OCI-LY3 (cell line): ENCODE data around the gene SCIN.
A peak's percentile ranks its signal among the peaks of the same experiment; 100 is the strongest.

Source experiments
- H2AFZ ChIP-seq: fragments of 200-600, 300-600 bp; shearing (Covaris generic); 2 replicates; pipeline ENCODE4 v1.6.0; 2014; ENCODE audit warnings: antibody characterized with exemption, low read depth, low read length
- H3K27ac ChIP-seq: fragments of 200-600, 300-600 bp; sonication (generic); 2 replicates; pipeline ENCODE4 v1.5.1; 2014; ENCODE audit warnings: mild to moderate bottlenecking, low read length, moderate library complexity, mixed read lengths
- H3K27me3 ChIP-seq: fragments of 200-600, 300-600 bp; sonication (generic); 2 replicates; pipeline ENCODE4 v1.6.1; 2014; ENCODE audit warnings: low read depth, low read length, mixed read lengths
- H3K36me3 ChIP-seq: fragments of 200-600, 300-600 bp; sonication (generic); replicated peaks from 2 replicates; pipeline ENCODE3; 2014; ENCODE audit warnings: low read depth, low read length, mixed read lengths
- H3K4me1 ChIP-seq: fragments of 300-600, 200-600 bp; sonication (generic); 2 replicates; pipeline ENCODE4 v1.6.1; 2014; ENCODE audit warnings: low read length, mixed read lengths
- H3K4me2 ChIP-seq: fragments of 200-600, 300-600 bp; sonication (generic); 2 replicates; pipeline ENCODE4 v1.6.1; 2014; ENCODE audit warnings: low read length, mixed read lengths
- H3K4me3 ChIP-seq: fragments of 300-600, 200-600 bp; sonication (generic); 2 replicates; pipeline ENCODE4 v1.5.1; 2014; ENCODE audit warnings: antibody characterized with exemption, mild to moderate bottlenecking, low read length, moderate library complexity
- H3K79me2 ChIP-seq: fragments of 300-600, 200-600 bp; shearing (Covaris generic); 2 replicates; pipeline ENCODE4 v1.6.1; 2014; ENCODE audit warnings: mild to moderate bottlenecking, low read length, mixed read lengths
- H3K9ac ChIP-seq: fragments of 300-600, 200-600 bp; shearing (Covaris generic); 2 replicates; pipeline ENCODE4 v1.6.0; 2014; ENCODE audit warnings: mild to moderate bottlenecking, low read length, moderate library complexity
- H3K9me3 ChIP-seq: fragments of 200-600, 300-600 bp; shearing (Covaris generic); 2 replicates; pipeline ENCODE4 v1.6.1; 2014; ENCODE audit warnings: low read length, mixed read lengths; ENCODE audit not compliant: insufficient read depth
- H4K20me1 ChIP-seq: fragments of 200-600, 300-600 bp; sonication (generic); 2 replicates; pipeline ENCODE4 v1.6.1; 2016; ENCODE audit warnings: low read length, mixed read lengths; ENCODE audit not compliant: insufficient read depth
- EZH2phosphoT487 ChIP-seq: fragments of 200-600 bp; shearing (Covaris generic); IDR thresholded peaks from 2 replicates; pipeline ENCODE4 v1.6.1; 2018; ENCODE audit warnings: antibody characterized with exemption, mixed run types, low read depth
- TF ChIP-seq, protein P1 (sequence below): fragments of 200-600, 300-600 bp; sonication (generic); IDR thresholded peaks from 2 replicates; pipeline ENCODE4 v1.5.1; 2014; ENCODE audit warnings: antibody characterized with exemption, low read length, low read depth

The SCIN gene

GRCh38 chr7:12633582-12633981 is 63.1 kb downstream of the SCIN start:
- Histone ChIP-seq H3K4me1 (peaks cover 9% of the 10 kb centered on the region; the same call in 1 of the 2 replicates), H3K9me3 (no peaks in the 10 kb centered on the region), H3K27me3 (no peaks in the 10 kb centered on the region), H3K79me2 (no peaks in the 10 kb centered on the region), H4K20me1 (no peaks in the 10 kb centered on the region), H2AFZ (no peak overlapping the region), H3K4me2 (no peak overlapping the region), H3K27ac (no peak overlapping the region), H3K4me3 (no peak overlapping the region), H3K36me3 (no peaks in the 10 kb centered on the region), H3K9ac (no peak overlapping the region)
- TF ChIP-seq, protein P1, sequence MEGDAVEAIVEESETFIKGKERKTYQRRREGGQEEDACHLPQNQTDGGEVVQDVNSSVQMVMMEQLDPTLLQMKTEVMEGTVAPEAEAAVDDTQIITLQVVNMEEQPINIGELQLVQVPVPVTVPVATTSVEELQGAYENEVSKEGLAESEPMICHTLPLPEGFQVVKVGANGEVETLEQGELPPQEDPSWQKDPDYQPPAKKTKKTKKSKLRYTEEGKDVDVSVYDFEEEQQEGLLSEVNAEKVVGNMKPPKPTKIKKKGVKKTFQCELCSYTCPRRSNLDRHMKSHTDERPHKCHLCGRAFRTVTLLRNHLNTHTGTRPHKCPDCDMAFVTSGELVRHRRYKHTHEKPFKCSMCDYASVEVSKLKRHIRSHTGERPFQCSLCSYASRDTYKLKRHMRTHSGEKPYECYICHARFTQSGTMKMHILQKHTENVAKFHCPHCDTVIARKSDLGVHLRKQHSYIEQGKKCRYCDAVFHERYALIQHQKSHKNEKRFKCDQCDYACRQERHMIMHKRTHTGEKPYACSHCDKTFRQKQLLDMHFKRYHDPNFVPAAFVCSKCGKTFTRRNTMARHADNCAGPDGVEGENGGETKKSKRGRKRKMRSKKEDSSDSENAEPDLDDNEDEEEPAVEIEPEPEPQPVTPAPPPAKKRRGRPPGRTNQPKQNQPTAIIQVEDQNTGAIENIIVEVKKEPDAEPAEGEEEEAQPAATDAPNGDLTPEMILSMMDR, result no peak
- TF ChIP-seq EZH2phosphoT487, result no peak

GRCh38 chr7:12635830-12636229 is 65.3 kb downstream of the SCIN start:
- Histone ChIP-seq H3K27ac (no peak overlapping the region), H3K9me3 (no peaks in the 10 kb centered on the region), H2AFZ (peak overlapping the region; percentile 99), H3K27me3 (no peaks in the 10 kb centered on the region), H3K4me1 (peaks cover 16% of the 10 kb centered on the region; the same call in 1 of the 2 replicates), H3K9ac (peak overlapping the region; percentile 47), H3K4me3 (peak overlapping the region; percentile 74), H3K79me2 (no peaks in the 10 kb centered on the region), H3K4me2 (peak overlapping the region; percentile 95), H4K20me1 (no peaks in the 10 kb centered on the region), H3K36me3 (no peaks in the 10 kb centered on the region)
- TF ChIP-seq, protein P1, result no peak
- TF ChIP-seq EZH2phosphoT487, result no peak

DNA sequence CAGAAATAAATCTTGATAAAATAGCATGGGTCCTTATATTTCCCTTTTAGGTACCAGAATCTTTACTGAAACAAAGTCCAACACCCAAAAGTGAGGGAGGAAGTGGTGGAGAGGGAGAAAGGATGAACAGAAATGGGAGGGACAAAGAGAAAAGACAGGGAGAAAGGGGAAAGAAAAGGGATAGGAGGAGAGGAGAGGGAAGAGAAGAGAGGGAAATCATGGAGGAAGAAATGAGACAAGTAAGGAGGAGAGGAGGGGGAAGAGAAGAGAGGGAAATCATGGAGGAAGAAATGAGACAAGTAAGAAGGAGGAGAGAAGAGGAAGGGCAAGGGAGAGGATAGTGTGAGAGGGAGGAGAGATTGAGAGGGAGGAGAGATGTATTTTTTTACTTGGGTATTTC is 66.8 kb downstream of the SCIN start:
- peaks cover 16% of the 10 kb centered on the region; the same call in 1 of the 2 replicates for H3K4me1 ChIP-seq
- H4K20me1 ChIP-seq, result no peaks in the 10 kb centered on the region
- H3K27me3 ChIP-seq, result no peaks in the 10 kb centered on the region
- H3K4me2 ChIP-seq, result no peak overlapping the region
- no peak overlapping the region for H3K4me3 ChIP-seq
- TF ChIP-seq, protein P1, result no peak
- TF ChIP-seq EZH2phosphoT487, result no peak
- no peak overlapping the region for H3K9ac ChIP-seq
- no peaks in the 10 kb centered on the region for H3K79me2 ChIP-seq
- H3K27ac ChIP-seq, result no peak overlapping the region
- no peaks in the 10 kb centered on the region for H3K9me3 ChIP-seq
- no peaks in the 10 kb centered on the region for H3K36me3 ChIP-seq
- no peak overlapping the region for H2AFZ ChIP-seq

DNA sequence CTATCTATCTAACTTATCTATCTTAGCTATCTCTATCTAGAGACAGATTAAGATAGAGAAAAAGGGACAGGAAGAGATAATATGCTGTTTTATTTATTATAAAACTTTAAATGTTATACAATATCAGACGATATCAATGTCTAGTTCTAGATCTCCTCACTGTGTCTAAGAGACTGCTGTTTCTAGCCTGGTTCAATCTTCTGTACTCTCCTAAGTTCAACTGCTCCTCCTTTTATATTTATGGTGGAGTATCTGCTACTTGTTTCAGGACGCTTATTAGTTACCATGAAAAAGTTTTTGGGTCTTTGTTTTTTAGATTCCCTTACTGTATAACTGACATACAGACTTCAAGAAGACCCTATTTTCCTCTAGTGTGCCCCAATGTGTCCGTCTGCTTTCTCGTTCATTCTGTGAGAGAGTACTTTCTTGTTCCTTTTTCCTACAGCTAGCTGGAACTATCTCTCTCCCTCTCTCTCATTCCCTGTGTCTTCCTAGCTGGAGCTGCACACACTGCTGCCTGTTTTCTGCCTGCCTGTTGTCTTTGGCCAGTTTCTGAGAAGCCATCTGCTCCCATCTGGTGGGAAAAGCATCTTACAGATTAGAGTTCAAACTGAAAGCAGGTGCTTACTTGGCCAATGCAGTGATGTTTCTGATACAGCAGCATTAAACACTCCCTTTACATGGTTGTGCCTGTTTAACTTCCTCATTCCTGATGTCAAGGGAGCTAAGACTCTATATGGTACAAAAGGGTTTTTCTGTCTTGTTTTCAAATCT is 67.5 kb downstream of the SCIN start:
- no peaks in the 10 kb centered on the region for H3K27me3 ChIP-seq
- peaks cover 17% of the 10 kb centered on the region; the same call in 1 of the 2 replicates for H3K4me1 ChIP-seq
- no peaks in the 10 kb centered on the region for H3K36me3 ChIP-seq
- H3K9me3 ChIP-seq, result no peaks in the 10 kb centered on the region
- TF ChIP-seq EZH2phosphoT487, result no peak
- TF ChIP-seq, protein P1, result no peak
- peak overlapping the region; percentile 23; the same call in 1 of the 2 replicates for H3K9ac ChIP-seq
- H2AFZ ChIP-seq, result peak overlapping the region; percentile 59
- H3K79me2 ChIP-seq, result no peaks in the 10 kb centered on the region
- H3K27ac ChIP-seq, result no peak overlapping the region
- peak overlapping the region; percentile 75 for H3K4me3 ChIP-seq
- no peaks in the 10 kb centered on the region for H4K20me1 ChIP-seq
- peak overlapping the region; percentile 92 for H3K4me2 ChIP-seq
